B cell (primary cell): ENCODE measurements around the gene NDEL1. TPM values are rescaled to one million over a fixed set of nuclear protein-coding genes. Genes with fewer than 3 reads are reported as not detected.

Experiments used
- ATAC-seq: fragments of 200-7000 bp; cut with Tn5 transposase; one replicate; pipeline ENCODE4 v1.10.0; 2021; ENCODE audit warnings: low read depth, mild to moderate bottlenecking, moderate number of reproducible peaks, moderate library complexity
- CTCF ChIA-PET: fragments of 350-600 bp; sonication (Branson Sonifier 250); formaldehyde crosslinking; loops from one replicate; lab custom pipeline; 2021; ENCODE audit warnings: antibody characterized with exemption, inconsistent platforms; lab: Charles Lee
- POLR2A ChIA-PET: fragments of 350-600 bp; sonication (Branson Sonifier 250); formaldehyde crosslinking; loops from one replicate; lab custom pipeline; 2021; ENCODE audit warnings: antibody characterized with exemption; lab: Charles Lee
- DNase-seq: peaks from one replicate; pipeline ENCODE4 v3.0.0; 2013
- H2AFZ ChIP-seq: 2 replicates; pipeline ENCODE4 v1.6.1; 2012; ENCODE audit warnings: mild to moderate bottlenecking, low read depth, low read length; ENCODE audit not compliant: insufficient read depth, poor library complexity, severe bottlenecking
- H3K27ac ChIP-seq, 2 donors: 1 replicate in 1 of 2; 2 replicates in 1 of 2; pipeline ENCODE4 v1.5.1; 2012 to 2013; ENCODE audit warnings: low read length in 2 of 2, mild to moderate bottlenecking in 2 of 2, moderate library complexity in 1 of 2
- H3K27me3 ChIP-seq, 4 experiments: fragments of 200-600 bp in 1 of 4; sonication (generic) in 1 of 4; replicated peaks in 1 of 4; 1 replicate in 2 of 4; 2 replicates in 2 of 4; pipeline versions ENCODE4 v1.6.1 to v1.7.0; 2013 to 2016; ENCODE audit warnings: low read length in 3 of 4, mild to moderate bottlenecking in 2 of 4, mixed read lengths in 1 of 4, moderate library complexity in 1 of 4; ENCODE audit not compliant: insufficient read depth in 4 of 4, control insufficient read depth in 3 of 4; ENCODE audit errors: control extremely low read depth in 1 of 4
- H3K36me3 ChIP-seq, 2 experiments: replicated peaks in 1 of 2; 1 replicate in 1 of 2; 2 replicates in 1 of 2; pipeline versions ENCODE4 v1.6.1 to v1.7.1; 2013; ENCODE audit warnings: low read length in 1 of 2; ENCODE audit not compliant: insufficient read depth in 2 of 2, control insufficient read depth in 1 of 2; ENCODE audit errors: control extremely low read depth in 1 of 2, extremely low read depth in 1 of 2
- H3K4me1 ChIP-seq, 2 donors: fragments of 200-600 bp in 1 of 2; sonication (generic) in 1 of 2; 1 replicate in 1 of 2; 2 replicates in 1 of 2; pipeline versions ENCODE4 v1.5.1 to v1.6.1; 2013 to 2017; ENCODE audit warnings: low read length in 2 of 2; ENCODE audit not compliant: control insufficient read depth in 2 of 2, insufficient read depth in 2 of 2
- H3K4me2 ChIP-seq: replicated peaks from 2 replicates; pipeline ENCODE3; 2012; ENCODE audit warnings: mild to moderate bottlenecking, low read depth, low read length; ENCODE audit not compliant: poor library complexity, severe bottlenecking
- H3K4me3 ChIP-seq, 5 experiments: fragments of 200-600 bp in 1 of 5; sonication (generic) in 1 of 5; 1 replicate in 3 of 5; 2 replicates in 2 of 5; pipeline versions ENCODE4 v1.5.1 to v1.7.0; 2011 to 2016; ENCODE audit warnings: low read length in 4 of 5, mild to moderate bottlenecking in 4 of 5, low read depth in 2 of 5, control low read depth in 1 of 5, moderate library complexity in 1 of 5; ENCODE audit not compliant: insufficient read depth in 1 of 5; ENCODE audit errors: control extremely low read depth in 1 of 5, extremely low read depth in 1 of 5
- H3K79me2 ChIP-seq: fragments of 200-600 bp; sonication (generic); one replicate; pipeline ENCODE4 v1.6.0; 2016; ENCODE audit warnings: low read length; ENCODE audit not compliant: control insufficient read depth, insufficient read depth
- H3K9ac ChIP-seq: fragments of 200-600 bp; sonication (generic); 2 replicates; pipeline ENCODE4 v1.6.1; 2017; ENCODE audit warnings: mild to moderate bottlenecking, low read length, moderate library complexity
- H3K9me3 ChIP-seq, 3 donors: one replicate each; pipeline versions ENCODE4 v1.6.1 to v1.7.1; 2013; ENCODE audit warnings: low read length in 2 of 3; ENCODE audit not compliant: control insufficient read depth in 2 of 3, insufficient read depth in 1 of 3; ENCODE audit errors: control extremely low read depth in 1 of 3
- H4K20me1 ChIP-seq: 2 replicates; pipeline ENCODE4 v1.6.0; 2012; ENCODE audit warnings: mild to moderate bottlenecking, low read length; ENCODE audit not compliant: insufficient read depth, control insufficient read depth, poor library complexity, severe bottlenecking
- H3K27ac Mint-ChIP-seq: one replicate; pipeline ENCODE4 v1.8.0; 2021; ENCODE audit warnings: mixed read lengths
- H3K27me3 Mint-ChIP-seq: one replicate; pipeline ENCODE4 v1.8.0; 2021; ENCODE audit warnings: mixed read lengths
- H3K4me1 Mint-ChIP-seq: one replicate; pipeline ENCODE4 v1.8.0; 2021; ENCODE audit warnings: mixed read lengths
- H3K4me3 Mint-ChIP-seq: one replicate; pipeline ENCODE4 v1.8.0; 2021; ENCODE audit warnings: mixed read lengths
- H3K9me3 Mint-ChIP-seq: one replicate; pipeline ENCODE4 v1.8.0; 2022; ENCODE audit warnings: mixed read lengths; ENCODE audit not compliant: insufficient read depth
- CTCF ChIP-seq: fragments of 200-600 bp; IDR thresholded peaks from one replicate; pipeline ENCODE4 v1.8.0; 2022; ENCODE audit warnings: antibody characterized with exemption, mild to moderate bottlenecking
- EZH2 ChIP-seq: IDR thresholded peaks from 2 replicates; pipeline ENCODE4 v1.6.1; 2012; ENCODE audit warnings: borderline replicate concordance, low read depth, mild to moderate bottlenecking, moderate library complexity, low read length; ENCODE audit not compliant: insufficient read depth, poor library complexity, severe bottlenecking
- WGBS: methylation state at CpG from one replicate; pipeline ENCODE4 v1.1.5; 2013; ENCODE audit warnings: missing lambda C conversion rate; ENCODE audit not compliant: insufficient coverage; 5-methylcytosine and 5-hydroxymethylcytosine counted together
- intact Hi-C: fragments of 100-400 bp; cut with micrococcal nuclease; formaldehyde crosslinking; loops from one replicate; pipeline ENCODE4 v1.10.0; 2022
- polyA plus RNA-seq: library from polyadenylated mRNA; depleted of rRNA; stranded (reverse); fragments of >200 nt; gene quantifications from 2 replicates; pipeline ENCODE4 v1.2.3, GENCODE V29; 2012
- total RNA-seq, 2 donors: library from RNA; stranded (reverse); fragments of 120-200 nt in 1 of 2; gene quantifications; 1 replicate in 1 of 2; 2 replicates in 1 of 2; pipeline versions ENCODE4 v1.2.3 to v1.2.4, GENCODE V29; 2013 to 2022

The NDEL1 gene
- total and polyA plus RNA-seq, 2 donors (not counting 1 experiment from before 2014, with no cell fraction given): 30.2 to 108 TPM

GRCh38 chr17:8504460-8505207 lies 69.0 kb downstream of the NDEL1 start:
- no peaks in the 10 kb centered on the region for H3K4me1 ChIP-seq
- H3K27me3 ChIP-seq: no peaks in the 10 kb centered on the region
- H3K9ac ChIP-seq: no peak overlapping the region
- no peak for DNase-seq
- no peak overlapping the region for H2AFZ ChIP-seq
- Mint-ChIP-seq H3K4me1 (no peaks in the 10 kb centered on the region), H3K9me3 (no peaks in the 10 kb centered on the region), H3K27me3 (no peaks in the 10 kb centered on the region), H3K27ac (no peak overlapping the region), H3K4me3 (no peak overlapping the region)
- no peaks in the 10 kb centered on the region for H3K79me2 ChIP-seq
- no peak for ATAC-seq
- ChIA-PET CTCF (interaction anchor here (0.7 kb wide), 1 partner anchor 18 kb away, joined by 3 read pairs; no protein-coding TSS in a partner anchor), POLR2A (no interaction called here)
- H3K4me3 ChIP-seq: no peak overlapping the region
- no peak overlapping the region for H3K4me2 ChIP-seq
- no peaks in the 10 kb centered on the region for H4K20me1 ChIP-seq
- intact Hi-C loops: no loop called here
- H3K27ac ChIP-seq: no peak overlapping the region
- H3K9me3 ChIP-seq: no peaks in the 10 kb centered on the region
- WGBS: over 99% methylated on average over 12 of the region's 18 CpGs
- no peak for TF ChIP-seq EZH2
- TF ChIP-seq CTCF: no peak
- H3K36me3 ChIP-seq: no peaks in the 10 kb centered on the region

- Histone ChIP-seq H4K20me1 (no peaks in the 10 kb centered on the region), H3K27me3 (no peaks in the 10 kb centered on the region), H3K4me2 (no peak overlapping the region), H3K79me2 (no peaks in the 10 kb centered on the region), H3K9me3 (no peaks in the 10 kb centered on the region), H3K9ac (no peak overlapping the region), H3K27ac (no peak overlapping the region), H3K4me3 (no peak overlapping the region), H3K4me1 (no peaks in the 10 kb centered on the region), H3K36me3 (no peaks in the 10 kb centered on the region), H2AFZ (no peak overlapping the region)
- Mint-ChIP-seq H3K27ac (no peak overlapping the region), H3K9me3 (no peaks in the 10 kb centered on the region), H3K4me1 (no peaks in the 10 kb centered on the region), H3K4me3 (no peak overlapping the region), H3K27me3 (no peaks in the 10 kb centered on the region)
- WGBS: 98% methylated on average over 14 of the region's 14 CpGs
- POLR2A ChIA-PET: no interaction called here
- no peak for ATAC-seq
- DNase-seq: no peak
- TF ChIP-seq CTCF: no peak
- CTCF ChIA-PET: no interaction called here
- intact Hi-C loops: no loop called here
These were observed 70.5 kb downstream of the NDEL1 start for GRCh38 chr17:8506145-8506544.
